Measurements from ENCODE around the gene STARD3NL.

- no peak for TF ChIP-seq EZH2 (IDR thresholded peaks at IDR 0.05)
- no peak for TF ChIP-seq FOXP2 (optimal IDR thresholded peaks at IDR 0.05; ENCODE audit: control extremely low read depth, extremely low read length, insufficient read depth)
Observed at GRCh38 chr7:38235606-38236005, 57.6 kb downstream of the STARD3NL start.
